H1 (cell line): ENCODE results near the gene RIN3. TPM values are rescaled to one million over a fixed set of nuclear protein-coding genes. Genes with fewer than 3 reads are reported as not detected.

Source experiments
- CTCF ChIA-PET: fragments of 300-600 bp; sonication (Branson Sonifier 250); formaldehyde crosslinking; loops from one replicate; lab custom pipeline; 2021; ENCODE audit not compliant: partially characterized antibody; lab: Charles Lee
- POLR2A ChIA-PET: fragments of 300-600 bp; sonication (Branson Sonifier 250); formaldehyde crosslinking; loops from one replicate; lab custom pipeline; 2021; ENCODE audit warnings: inconsistent platforms; ENCODE audit not compliant: partially characterized antibody; lab: Charles Lee
- DNase-seq, 2 experiments: peaks; one replicate each; pipeline versions ENCODE4 v3.0.0 to v3.0.0-alpha.2; 2010 to 2022; ENCODE audit warnings: low spot score in 2 of 2, low read depth in 1 of 2, mixed read lengths in 1 of 2
- FAIRE-seq: peaks from 2 replicates; lab custom pipeline; 2011; peaks lifted over from hg19 to GRCh38; lab: Jason Lieb, UNC
- H2AFZ ChIP-seq: 2 replicates; pipeline ENCODE4 v1.8.1; 2012; ENCODE audit warnings: low read length, inconsistent platforms
- H2AK5ac ChIP-seq: 2 replicates; pipeline ENCODE4 v1.6.1; 2013; ENCODE audit warnings: low read depth, low read length
- H2BK120ac ChIP-seq: replicated peaks from 2 replicates; pipeline ENCODE3; 2013; ENCODE audit warnings: low read depth, low read length, inconsistent platforms
- H2BK12ac ChIP-seq: 2 replicates; pipeline ENCODE4 v1.6.1; 2013; ENCODE audit warnings: low read depth, low read length
- H2BK15ac ChIP-seq: 2 replicates; pipeline ENCODE4 v1.6.1; 2013; ENCODE audit warnings: low read length
- H2BK20ac ChIP-seq: 2 replicates; pipeline ENCODE4 v1.6.1; 2013; ENCODE audit warnings: low read length
- H2BK5ac ChIP-seq: 2 replicates; pipeline ENCODE4 v1.6.1; 2013; ENCODE audit warnings: low read depth, low read length
- H3K14ac ChIP-seq: 2 replicates; pipeline ENCODE4 v1.6.1; 2013; ENCODE audit warnings: inconsistent platforms; ENCODE audit not compliant: insufficient read length
- H3K18ac ChIP-seq: 2 replicates; pipeline ENCODE4 v1.6.1; 2013; ENCODE audit warnings: low read length; ENCODE audit errors: extremely low read depth
- H3K23ac ChIP-seq: 2 replicates; pipeline ENCODE4 v1.6.1; 2013; ENCODE audit warnings: inconsistent platforms; ENCODE audit not compliant: insufficient read length
- H3K23me2 ChIP-seq: 2 replicates; pipeline ENCODE4 v1.6.1; 2013; ENCODE audit warnings: low read depth, low read length
- H3K27ac ChIP-seq: 2 replicates; pipeline ENCODE4 v1.6.1; 2011; ENCODE audit warnings: low read depth, low read length, inconsistent platforms
- H3K27me3 ChIP-seq, 4 experiments: replicated peaks in 1 of 4; 1 replicate in 1 of 4; 2 replicates in 3 of 4; pipeline versions ENCODE4 v1.6.1 to v1.8.1; 2011 to 2013; ENCODE audit warnings: low read length in 3 of 4, mild to moderate bottlenecking in 3 of 4, inconsistent platforms in 2 of 4, mixed read lengths in 2 of 4, moderate library complexity in 1 of 4; ENCODE audit not compliant: control insufficient read depth in 3 of 4, insufficient read depth in 3 of 4; ENCODE audit errors: extremely low read depth in 1 of 4
- H3K36me3 ChIP-seq, 4 experiments: 2 replicates each; pipeline versions ENCODE4 v1.6.1 to v1.8.1; 2011 to 2013; ENCODE audit warnings: mild to moderate bottlenecking in 4 of 4, low read length in 3 of 4, moderate library complexity in 2 of 4, control low read depth in 1 of 4, inconsistent platforms in 1 of 4; ENCODE audit not compliant: insufficient read depth in 4 of 4, control insufficient read depth in 2 of 4
- H3K4ac ChIP-seq: replicated peaks from 2 replicates; pipeline ENCODE3; 2013; ENCODE audit warnings: low read length, low read depth, mixed read lengths, inconsistent platforms; ENCODE audit not compliant: insufficient read length
- H3K4me1 ChIP-seq, 4 experiments: replicated peaks in 1 of 4; 1 replicate in 1 of 4; 2 replicates in 3 of 4; pipeline versions ENCODE4 v1.6.1 to v1.8.1; 2011 to 2013; ENCODE audit warnings: low read length in 3 of 4, inconsistent platforms in 2 of 4, mixed read lengths in 1 of 4; ENCODE audit not compliant: insufficient read depth in 4 of 4, control insufficient read depth in 3 of 4
- H3K4me2 ChIP-seq, 2 experiments: 2 replicates each; pipeline versions ENCODE4 v1.6.1 to v1.8.1; 2011 to 2013; ENCODE audit warnings: low read depth in 2 of 2, low read length in 2 of 2, control low read depth in 1 of 2, inconsistent platforms in 1 of 2, mild to moderate bottlenecking in 1 of 2; ENCODE audit not compliant: insufficient read depth in 1 of 2
- H3K4me3 ChIP-seq, 4 experiments: fragments of 200-600, 300-600 bp in 1 of 4; sonication (generic), shearing (Covaris generic), sonication (Bioruptor Twin) in 1 of 4; 2 replicates each; pipeline versions ENCODE4 v1.5.1 to v1.8.1; 2011 to 2016; ENCODE audit warnings: low read length in 4 of 4, low read depth in 3 of 4, control low read depth in 2 of 4, inconsistent platforms in 2 of 4, mild to moderate bottlenecking in 2 of 4, mixed read lengths in 1 of 4, moderate library complexity in 1 of 4; ENCODE audit not compliant: insufficient read depth in 2 of 4; ENCODE audit errors: extremely low read depth in 1 of 4
- H3K56ac ChIP-seq: replicated peaks from 2 replicates; pipeline ENCODE3; 2013; ENCODE audit warnings: low read depth, mild to moderate bottlenecking, mixed read lengths, low read length, inconsistent platforms; ENCODE audit not compliant: insufficient read length
- H3K79me1 ChIP-seq: 2 replicates; pipeline ENCODE4 v1.6.1; 2013; ENCODE audit warnings: low read depth, low read length, control low read depth
- H3K79me2 ChIP-seq, 2 experiments: 2 replicates each; pipeline versions ENCODE4 v1.6.1 to v1.8.1; 2012 to 2013; ENCODE audit warnings: low read length in 2 of 2, mild to moderate bottlenecking in 2 of 2, inconsistent platforms in 1 of 2; ENCODE audit not compliant: insufficient read depth in 2 of 2, control insufficient read depth in 1 of 2
- H3K9ac ChIP-seq, 4 experiments: replicated peaks in 1 of 4; 1 replicate in 1 of 4; 2 replicates in 3 of 4; pipeline versions ENCODE4 v1.6.1 to v1.8.1; 2011 to 2013; ENCODE audit warnings: low read depth in 3 of 4, low read length in 3 of 4, control low read depth in 2 of 4, mild to moderate bottlenecking in 2 of 4, moderate library complexity in 2 of 4, inconsistent platforms in 1 of 4; ENCODE audit errors: extremely low read depth in 1 of 4
- H3K9me3 ChIP-seq, 2 experiments: 2 replicates each; pipeline versions ENCODE4 v1.6.1 to v1.8.1; 2012 to 2013; ENCODE audit warnings: mild to moderate bottlenecking in 2 of 2, moderate library complexity in 2 of 2, control low read depth in 1 of 2, inconsistent platforms in 1 of 2, low read depth in 1 of 2, low read length in 1 of 2, mixed read lengths in 1 of 2; ENCODE audit not compliant: insufficient read depth in 2 of 2
- H4K20me1 ChIP-seq, 2 experiments: replicated peaks in 1 of 2; 2 replicates each; pipeline versions ENCODE3 to v1.8.1; 2011 to 2013; ENCODE audit warnings: inconsistent platforms in 2 of 2, low read length in 2 of 2, mild to moderate bottlenecking in 1 of 2; ENCODE audit not compliant: insufficient read depth in 2 of 2, control insufficient read depth in 1 of 2
- H4K5ac ChIP-seq: 2 replicates; pipeline ENCODE4 v1.6.1; 2013; ENCODE audit warnings: low read length, low read depth, mixed read lengths, inconsistent platforms; ENCODE audit not compliant: insufficient read length
- H4K8ac ChIP-seq: 2 replicates; pipeline ENCODE4 v1.8.0; 2013; ENCODE audit warnings: mild to moderate bottlenecking, moderate library complexity, low read length, inconsistent platforms; ENCODE audit not compliant: insufficient read depth; ENCODE audit errors: extremely low read depth
- H4K91ac ChIP-seq: replicated peaks from 2 replicates; pipeline ENCODE3; 2013; ENCODE audit warnings: low read length, mixed read lengths, inconsistent platforms; ENCODE audit not compliant: insufficient read length
- CHD1 ChIP-seq: IDR thresholded peaks from 2 replicates; pipeline ENCODE4 v1.6.1; 2012; ENCODE audit warnings: low read depth, low read length, improper control_type of control experiment
- CHD2 ChIP-seq: IDR thresholded peaks from 2 replicates; pipeline ENCODE4 v1.6.1; 2012; ENCODE audit warnings: low read length, improper control_type of control experiment
- CREB1 ChIP-seq: IDR thresholded peaks from 2 replicates; pipeline ENCODE4 v1.6.1; 2012; ENCODE audit warnings: inconsistent platforms
- CTBP2 ChIP-seq: IDR thresholded peaks from 2 replicates; pipeline ENCODE4 v1.7.0; 2011; ENCODE audit warnings: borderline replicate concordance, mild to moderate bottlenecking, moderate library complexity, mixed read lengths, low read length; ENCODE audit not compliant: insufficient read depth, insufficient read length
- E2F6 ChIP-seq: IDR thresholded peaks from 2 replicates; pipeline ENCODE4 v1.6.1; 2012; ENCODE audit warnings: inconsistent platforms
- JUND ChIP-seq: IDR thresholded peaks from 2 replicates; pipeline ENCODE4 v1.6.1; 2011; ENCODE audit warnings: mild to moderate bottlenecking, improper control_type of control experiment, low read length
- KDM1A ChIP-seq: fragments of 200-600, 300-600 bp; sonication (generic); IDR thresholded peaks from 2 replicates; pipeline ENCODE4 v1.7.1; 2016; ENCODE audit warnings: mild to moderate bottlenecking, low read length, borderline replicate concordance
- SP2 ChIP-seq: IDR thresholded peaks from 2 replicates; pipeline ENCODE4 v1.6.1; 2012; ENCODE audit warnings: mild to moderate bottlenecking, low read length, inconsistent platforms
- WGBS, 2 experiments: shearing (Covaris generic) in 1 of 2; methylation state at CpG; one replicate each; pipeline versions ENCODE4 v1.1.6 to v1.1.7; 2013 to 2015; ENCODE audit warnings: low lambda C conversion rate in 2 of 2, mixed read lengths in 2 of 2, inconsistent platforms in 1 of 2, low coverage in 1 of 2, missing lambda C conversion rate in 1 of 2; ENCODE audit not compliant: insufficient replicate concordance in 2 of 2, insufficient coverage in 1 of 2, insufficient read length in 1 of 2; ENCODE audit errors: extremely low coverage in 1 of 2, missing lambda C conversion rate in 1 of 2; 5-methylcytosine and 5-hydroxymethylcytosine counted together
- polyA plus RNA-seq, 7 experiments: library from polyadenylated mRNA; depleted of rRNA in 3 of 7; stranded (reverse) in 5 of 7; unstranded in 2 of 7; fragments of >200 nt in 5 of 7; fragments of 200-250 nt in 2 of 7; gene quantifications; 1 replicate in 5 of 7; 2 replicates in 1 of 7; 4 replicates in 1 of 7; pipeline versions ENCODE4 v1.2.1 to v1.2.3, GENCODE V29; 2011 to 2013; ENCODE audit warnings: missing spikeins in 2 of 7, mixed read lengths in 2 of 7
- total RNA-seq: library from RNA; stranded (reverse); fragmentation: NEBNext Ultra II Directional; extraction: Animal tissue kit (Norgen Biotek cat#: 25700); gene quantifications from 2 replicates; pipeline ENCODE4 v1.2.1, GENCODE V29; 2021

Gene RIN3
- total and polyA plus RNA-seq, 2 of the 8 experiments (the other 6 are each of a cell fraction or from before 2014, with no cell fraction given): 0.59 to 1.5 TPM

DNA sequence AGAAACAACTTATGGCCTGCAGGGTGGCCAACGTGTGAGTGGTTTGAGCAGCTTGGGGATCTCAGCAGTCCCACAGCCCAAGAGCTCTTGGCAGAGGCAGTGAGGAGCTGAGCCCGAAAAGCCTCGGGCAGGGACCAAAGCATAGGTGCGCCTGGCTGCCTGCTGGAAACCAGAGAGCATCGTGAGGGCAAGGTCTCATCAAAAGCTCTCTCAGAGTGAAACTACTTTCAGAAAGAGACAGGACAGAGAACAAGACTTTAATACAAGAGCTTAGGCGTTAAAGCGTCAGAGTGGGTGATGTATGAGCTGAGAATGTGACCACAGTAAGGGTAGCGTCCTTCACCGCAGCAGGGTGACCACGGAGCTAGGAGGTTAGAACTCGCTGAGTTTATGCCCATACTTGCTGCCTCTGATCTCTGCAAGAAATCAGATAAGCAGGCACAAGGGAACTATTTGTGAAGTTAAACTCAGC lies 204.0 kb downstream of the RIN3 start:
- H3K27ac ChIP-seq: no peak overlapping the region
- H3K4ac ChIP-seq: no peak overlapping the region
- H3K9me3 ChIP-seq: no peaks in the 10 kb centered on the region
- no peaks in the 10 kb centered on the region for H3K23me2 ChIP-seq
- no peak overlapping the region for H2BK5ac ChIP-seq
- no peak overlapping the region for H3K14ac ChIP-seq
- H2AK5ac ChIP-seq: no peak overlapping the region
- H2BK15ac ChIP-seq: no peak overlapping the region
- H3K9ac ChIP-seq: no peak overlapping the region
- no peaks in the 10 kb centered on the region for H3K4me1 ChIP-seq
- no peaks in the 10 kb centered on the region for H3K79me1 ChIP-seq
- H2AFZ ChIP-seq: no peak overlapping the region
- no peak overlapping the region for H3K56ac ChIP-seq
- H3K4me2 ChIP-seq: no peak overlapping the region
- H4K8ac ChIP-seq: no peak overlapping the region
- H3K27me3 ChIP-seq: no peaks in the 10 kb centered on the region; a peak in 1 of 7 replicates
- no peak for TF ChIP-seq E2F6
- TF ChIP-seq CTBP2: no peak
- TF ChIP-seq SP2: no peak
- no peak for TF ChIP-seq CHD2
- no peak for TF ChIP-seq JUND
- no peak for TF ChIP-seq KDM1A
- TF ChIP-seq CREB1: no peak
- no peak for TF ChIP-seq CHD1
- no peak overlapping the region for H3K23ac ChIP-seq
- H4K20me1 ChIP-seq: peaks cover 0 to 2% of the 10 kb centered on the region in 2 experiments
- H3K36me3 ChIP-seq: peaks cover 0 to 3% (median 0%) of the 10 kb centered on the region in 4 experiments; a peak in 2 of 8 replicates
- WGBS, 2 experiments: 90% methylated on average over 11 of the region's 11 CpGs; no CpG with 5 or more reads in 1 of the 2 experiments
- DNase-seq (no peak), FAIRE-seq (no peak)
- H2BK120ac ChIP-seq: no peak overlapping the region
- H2BK20ac ChIP-seq: no peak overlapping the region
- no peak overlapping the region for H4K5ac ChIP-seq
- CTCF ChIA-PET: interaction anchor here (0.8 to 3.1 kb wide), 9 partner anchors 9 to 105 kb away, joined by 3 to 13 read pairs (median 4); no protein-coding TSS in a partner anchor
- H3K4me3 ChIP-seq: no peak overlapping the region
- no peak overlapping the region for H2BK12ac ChIP-seq
- H4K91ac ChIP-seq: no peak overlapping the region
- no peak overlapping the region for H3K18ac ChIP-seq
- POLR2A ChIA-PET: interaction anchor here (1.0 kb wide), 1 partner anchor 29 kb away, joined by 3 read pairs; no protein-coding TSS in a partner anchor
- no peaks in the 10 kb centered on the region for H3K79me2 ChIP-seq
